Psoas muscle (tissue), 8 donors: ENCODE data around the gene HARBI1. TPM values are rescaled to one million over a fixed set of nuclear protein-coding genes. Genes with fewer than 3 reads are reported as not detected.
A peak's percentile ranks its signal among the peaks of the same experiment; 100 is the strongest.

Source experiments
- ATAC-seq, 4 donors: fragments of 200-7000 bp; cut with Tn5 transposase; one replicate each; pipeline ENCODE4 v1.9.1; 2020; ENCODE audit warnings: moderate library complexity in 3 of 4, mild to moderate bottlenecking in 2 of 4
- DNase-seq, 2 donors: peaks; one replicate each; pipeline ENCODE4 v3.0.0-alpha.2; 2020
- H3K27ac ChIP-seq: fragments of 200-600 bp; one replicate; pipeline ENCODE4 v1.8.0; 2022
- H3K27me3 ChIP-seq, 3 donors: fragments of 200-600 bp in 1 of 3; one replicate each; pipeline versions ENCODE4 v1.6.1 to v1.8.0; 2013 to 2022; ENCODE audit warnings: low read length in 2 of 3, mild to moderate bottlenecking in 2 of 3, moderate library complexity in 1 of 3; ENCODE audit not compliant: insufficient read depth in 3 of 3
- H3K36me3 ChIP-seq, 2 donors: fragments of 200-600 bp in 1 of 2; one replicate each; pipeline versions ENCODE4 v1.6.1 to v1.8.0; 2013 to 2022; ENCODE audit warnings: low read depth in 1 of 2, mild to moderate bottlenecking in 1 of 2, moderate library complexity in 1 of 2; ENCODE audit not compliant: insufficient read depth in 1 of 2
- H3K4me1 ChIP-seq: fragments of 200-600 bp; one replicate; pipeline ENCODE4 v1.8.0; 2022
- H3K4me3 ChIP-seq: fragments of 200-600 bp; one replicate; pipeline ENCODE4 v1.8.0; 2022; ENCODE audit warnings: mild to moderate bottlenecking
- H3K9me3 ChIP-seq: fragments of 200-600 bp; one replicate; pipeline ENCODE4 v1.8.0; 2022
- whole genome bisulfite sequencing, 3 donors: extraction: QIAGEN DNeasy Blood & Tissue Kit; methylation state at CpG; one replicate each; pipeline versions ENCODE4 v1.1.6 to v1.1.7; 2013; 5-methylcytosine and 5-hydroxymethylcytosine counted together
- intact Hi-C, 2 donors: fragments of 100-400 bp; cut with DNase I; formaldehyde crosslinking; loops; one replicate each; pipeline versions ENCODE4 v1.11.0 to v1.14.2; 2022
- polyA plus RNA-seq, 3 donors: library from polyadenylated mRNA; stranded (reverse); fragments of 200-250 nt; gene quantifications; one replicate each; pipeline ENCODE4 v1.2.3, GENCODE V29; 2013
- total RNA-seq, 4 donors: library from RNA; stranded (reverse); fragmentation: NEBNext Ultra II Directional in 2 of 4; extraction: Animal tissue kit (Norgen Biotek cat#: 25700) in 2 of 4; gene quantifications; one replicate each; pipeline versions ENCODE4 v1.2.1 to v1.2.4, GENCODE V29; 2021 to 2023
- TF ChIP-seq, protein P1 (sequence below): fragments of 200-600 bp; IDR thresholded peaks from one replicate; pipeline ENCODE4 v1.8.0; 2022; ENCODE audit warnings: antibody characterized with exemption
- donor health status: healthy with polysubstance abuse.
- donor health status: DM: no; HTN: no; CAD: no; lungs with moderate emphysema.
- donor health status: Bipolar disorder and iron deficiency.
- donor health status: healthy.
- donor health status: DM: yes; HTN: yes; CAD: no.
- donor health status: DM: no; HTN: no; CAD: no.
- donor health status: DM: no; HTN: no; CAD: no.
- donor health status: DM: yes; HTN: yes; CAD: no.

The HARBI1 gene
- total and polyA plus RNA-seq, 7 donors, result 2.0 to 8.6 (median 3.4) TPM

DNA sequence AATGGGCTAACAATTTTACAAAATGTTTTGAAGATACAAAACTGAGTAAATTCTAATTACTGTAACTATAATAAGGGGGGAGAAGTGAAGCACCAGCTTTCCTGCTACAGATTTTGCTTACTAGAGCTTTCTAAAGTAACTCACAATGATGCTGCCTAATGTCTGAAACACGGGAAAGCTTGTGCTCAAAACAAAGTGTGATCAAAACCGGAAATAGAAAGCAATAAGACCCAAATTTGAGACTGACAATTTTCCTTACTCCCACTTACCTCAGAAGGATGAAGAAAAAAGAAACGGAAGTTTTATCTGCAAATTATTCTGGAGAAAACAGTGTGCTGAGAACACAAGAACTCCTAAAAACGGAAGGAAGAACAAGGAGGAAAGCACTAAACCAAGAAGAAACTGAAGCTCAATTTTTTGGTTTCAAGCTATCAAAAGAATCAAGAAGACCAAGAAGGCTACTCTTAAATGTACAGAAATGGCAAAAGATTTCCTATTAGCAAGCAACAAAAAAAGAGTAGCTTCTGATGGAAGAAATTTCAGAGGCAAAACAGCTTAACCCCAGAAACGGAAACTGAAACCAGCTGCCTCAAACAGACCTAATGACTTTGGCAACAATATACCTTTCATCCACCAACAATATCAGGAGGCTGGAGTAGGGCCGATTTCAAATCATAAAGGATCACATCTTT, 56.6 kb downstream of the HARBI1 start:
- Histone ChIP-seq H3K9me3 (no peaks in the 10 kb centered on the region), H3K36me3 (no peaks in the 10 kb centered on the region), H3K27me3 (no peaks in the 10 kb centered on the region), H3K4me3 (peak overlapping the region; percentile 53), H3K4me1 (peaks cover 38% of the 10 kb centered on the region), H3K27ac (peak overlapping the region; percentile 66)
- DNase-seq (no peak), ATAC-seq (peak in 3 of 4 donors; percentile 49 to 64 (median 49))
- TF ChIP-seq, protein P1, sequence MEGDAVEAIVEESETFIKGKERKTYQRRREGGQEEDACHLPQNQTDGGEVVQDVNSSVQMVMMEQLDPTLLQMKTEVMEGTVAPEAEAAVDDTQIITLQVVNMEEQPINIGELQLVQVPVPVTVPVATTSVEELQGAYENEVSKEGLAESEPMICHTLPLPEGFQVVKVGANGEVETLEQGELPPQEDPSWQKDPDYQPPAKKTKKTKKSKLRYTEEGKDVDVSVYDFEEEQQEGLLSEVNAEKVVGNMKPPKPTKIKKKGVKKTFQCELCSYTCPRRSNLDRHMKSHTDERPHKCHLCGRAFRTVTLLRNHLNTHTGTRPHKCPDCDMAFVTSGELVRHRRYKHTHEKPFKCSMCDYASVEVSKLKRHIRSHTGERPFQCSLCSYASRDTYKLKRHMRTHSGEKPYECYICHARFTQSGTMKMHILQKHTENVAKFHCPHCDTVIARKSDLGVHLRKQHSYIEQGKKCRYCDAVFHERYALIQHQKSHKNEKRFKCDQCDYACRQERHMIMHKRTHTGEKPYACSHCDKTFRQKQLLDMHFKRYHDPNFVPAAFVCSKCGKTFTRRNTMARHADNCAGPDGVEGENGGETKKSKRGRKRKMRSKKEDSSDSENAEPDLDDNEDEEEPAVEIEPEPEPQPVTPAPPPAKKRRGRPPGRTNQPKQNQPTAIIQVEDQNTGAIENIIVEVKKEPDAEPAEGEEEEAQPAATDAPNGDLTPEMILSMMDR, result no peak
- intact Hi-C loops, result loop anchor here in 1 of 2 donors (5.0 kb wide), 1 partner anchor 418 kb away; no protein-coding TSS in a partner anchor
- 8 to 21% (median 10%) methylated on average over 6 of the region's 6 CpGs for WGBS, 3 donors

DNA sequence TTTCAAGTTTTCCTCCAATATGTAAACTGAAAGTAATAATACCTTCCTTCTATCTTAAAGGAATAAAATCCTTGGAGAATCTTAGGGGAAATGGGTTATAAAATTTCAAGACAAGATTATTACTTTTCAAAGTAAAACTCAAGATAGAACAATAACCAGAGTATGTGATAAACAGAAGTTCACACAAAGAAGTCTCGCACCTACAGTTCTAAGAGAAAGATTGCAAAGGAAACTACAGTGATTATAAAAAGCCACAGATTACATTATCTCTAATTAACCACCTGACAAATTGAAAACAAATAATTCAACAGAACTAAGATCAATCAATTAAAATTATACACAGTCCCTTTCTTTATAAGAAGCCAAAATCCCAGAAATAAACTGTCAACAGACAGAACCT, 57.2 kb downstream of the HARBI1 start:
- Histone ChIP-seq H3K9me3 (no peaks in the 10 kb centered on the region), H3K27me3 (no peaks in the 10 kb centered on the region), H3K4me1 (peaks cover 38% of the 10 kb centered on the region), H3K36me3 (no peaks in the 10 kb centered on the region), H3K4me3 (peak overlapping the region; percentile 53), H3K27ac (peak overlapping the region; percentile 66)
- 70 to 81% (median 80%) methylated on average over 1 of the region's 1 CpG for WGBS, 3 donors
- ATAC-seq (no peak), DNase-seq (no peak)
- TF ChIP-seq, protein P1, result no peak
- intact Hi-C loops, result loop anchor here (5.0 kb wide), 2 partner anchors 32 to 418 kb away; partner anchors contain the start of gene AMBRA1 (in 1 of the 2)

DNA sequence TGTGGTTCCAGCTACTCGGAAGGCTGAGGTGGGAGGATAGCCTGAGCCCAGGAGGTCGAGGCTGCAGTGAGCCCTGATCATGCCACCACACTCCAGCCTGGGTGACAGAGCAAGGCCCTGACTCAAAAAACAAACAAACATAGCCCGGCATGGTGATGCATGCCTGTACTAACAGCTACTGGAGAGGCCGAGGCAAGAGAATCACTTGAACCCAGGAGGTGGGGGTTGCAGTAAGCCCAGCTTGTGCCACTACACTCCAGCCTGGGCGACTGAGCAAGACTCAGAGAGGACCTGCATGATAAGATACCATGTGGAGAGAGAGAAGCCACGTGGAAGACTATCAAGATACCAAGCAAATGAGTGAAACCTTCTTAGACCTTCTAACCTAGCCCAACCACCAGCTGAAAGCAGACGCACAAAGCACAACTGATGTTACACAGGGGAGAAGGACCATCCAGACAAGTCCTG, 59.3 kb downstream of the HARBI1 start:
- no peak overlapping the region for H3K27ac ChIP-seq
- intact Hi-C loops, result loop anchor here in 1 of 2 donors (5.0 kb wide), 1 partner anchor 35 kb away; the partner anchor contains the start of gene AMBRA1
- DNase-seq, result no peak
- no peaks in the 10 kb centered on the region for H3K27me3 ChIP-seq
- no peak overlapping the region for H3K4me3 ChIP-seq
- H3K4me1 ChIP-seq, result peaks cover 58% of the 10 kb centered on the region
- H3K36me3 ChIP-seq, result no peaks in the 10 kb centered on the region
- H3K9me3 ChIP-seq, result no peaks in the 10 kb centered on the region
- TF ChIP-seq, protein P1, result no peak
- 86% methylated on average over 7 of the region's 7 CpGs for WGBS, 3 donors
- no peak for ATAC-seq

DNA sequence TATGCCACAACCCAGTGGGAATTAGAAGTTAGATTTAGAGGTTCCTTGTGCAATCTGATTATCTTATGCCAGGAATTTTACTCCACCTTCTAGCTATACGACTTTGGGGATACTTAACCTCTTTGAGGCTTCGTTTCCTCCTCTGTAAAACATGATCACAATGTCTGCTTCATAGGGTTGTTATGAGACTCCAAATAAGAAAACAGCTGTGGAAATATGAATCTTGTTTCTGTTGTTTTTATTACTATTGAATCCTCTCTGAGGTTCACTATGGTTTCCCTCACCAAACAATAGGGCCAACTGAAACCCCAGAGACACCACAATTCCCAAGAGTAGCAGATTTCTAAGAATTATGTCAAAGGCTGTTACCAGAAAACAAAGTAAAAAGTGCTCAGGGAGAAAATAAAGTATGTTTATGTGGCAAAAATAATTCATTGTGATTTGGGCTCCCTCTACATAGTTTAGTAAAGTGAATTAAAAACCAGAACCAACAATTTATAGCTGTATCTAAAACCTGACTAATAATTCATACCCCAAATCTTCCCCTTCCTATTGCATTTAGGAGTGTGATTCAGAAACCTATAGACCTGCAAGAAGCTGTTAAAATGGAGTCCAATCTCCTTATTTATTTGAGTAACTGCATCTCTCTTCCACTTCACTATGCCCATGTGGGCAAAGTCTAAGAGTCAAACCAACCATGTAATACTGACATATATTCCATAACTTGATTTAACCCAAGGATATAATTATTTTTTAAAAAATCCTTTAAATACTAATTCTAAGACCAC, 61.6 kb downstream of the HARBI1 start:
- TF ChIP-seq, protein P1, result no peak
- H3K27me3 ChIP-seq, result no peaks in the 10 kb centered on the region
- H3K27ac ChIP-seq, result peak overlapping the region; percentile 83
- ATAC-seq (no peak), DNase-seq (no peak)
- no peak overlapping the region for H3K4me3 ChIP-seq
- H3K9me3 ChIP-seq, result no peaks in the 10 kb centered on the region
- H3K4me1 ChIP-seq, result peaks cover 44% of the 10 kb centered on the region
- intact Hi-C loops, result loop anchor here in 1 of 2 donors (5.0 kb wide), 1 partner anchor 37 kb away; the partner anchor contains the start of gene AMBRA1
- no peaks in the 10 kb centered on the region for H3K36me3 ChIP-seq
- 10 to 15% (median 11%) methylated on average over 2 of the region's 2 CpGs for WGBS, 3 donors
